Panc1 (cell line): ENCODE data around the gene DSCAM.

ENCODE experiments used
- POLR2AphosphoS5 ChIP-seq: IDR thresholded peaks from 2 replicates; pipeline ENCODE4 v1.6.1; 2012; ENCODE audit warnings: mild to moderate bottlenecking, low read depth, low read length, moderate library complexity
- SIN3A ChIP-seq: IDR thresholded peaks from 2 replicates; pipeline ENCODE4 v1.6.1; 2012; ENCODE audit warnings: low read depth, mild to moderate bottlenecking, low read length, moderate library complexity, borderline replicate concordance; ENCODE audit not compliant: insufficient read depth
- TCF7L2 ChIP-seq: IDR thresholded peaks from 2 replicates; pipeline ENCODE4 v1.6.1; 2011; ENCODE audit warnings: mild to moderate bottlenecking, low read depth, low read length, inconsistent platforms
- TF ChIP-seq, protein P1 (sequence below): fragments of 450-650 bp; IDR thresholded peaks from 2 replicates; pipeline ENCODE4 v1.5.1; 2017; ENCODE audit warnings: mild to moderate bottlenecking
- TF ChIP-seq, protein P2 (sequence below), 2 experiments: IDR thresholded peaks; 2 replicates each; pipeline ENCODE4 v1.6.1; 2011 to 2012; ENCODE audit warnings: low read depth in 2 of 2, control low read depth in 1 of 2, low read length in 1 of 2, mild to moderate bottlenecking in 1 of 2, moderate library complexity in 1 of 2; ENCODE audit not compliant: insufficient read depth in 1 of 2

- TF ChIP-seq, protein P1, sequence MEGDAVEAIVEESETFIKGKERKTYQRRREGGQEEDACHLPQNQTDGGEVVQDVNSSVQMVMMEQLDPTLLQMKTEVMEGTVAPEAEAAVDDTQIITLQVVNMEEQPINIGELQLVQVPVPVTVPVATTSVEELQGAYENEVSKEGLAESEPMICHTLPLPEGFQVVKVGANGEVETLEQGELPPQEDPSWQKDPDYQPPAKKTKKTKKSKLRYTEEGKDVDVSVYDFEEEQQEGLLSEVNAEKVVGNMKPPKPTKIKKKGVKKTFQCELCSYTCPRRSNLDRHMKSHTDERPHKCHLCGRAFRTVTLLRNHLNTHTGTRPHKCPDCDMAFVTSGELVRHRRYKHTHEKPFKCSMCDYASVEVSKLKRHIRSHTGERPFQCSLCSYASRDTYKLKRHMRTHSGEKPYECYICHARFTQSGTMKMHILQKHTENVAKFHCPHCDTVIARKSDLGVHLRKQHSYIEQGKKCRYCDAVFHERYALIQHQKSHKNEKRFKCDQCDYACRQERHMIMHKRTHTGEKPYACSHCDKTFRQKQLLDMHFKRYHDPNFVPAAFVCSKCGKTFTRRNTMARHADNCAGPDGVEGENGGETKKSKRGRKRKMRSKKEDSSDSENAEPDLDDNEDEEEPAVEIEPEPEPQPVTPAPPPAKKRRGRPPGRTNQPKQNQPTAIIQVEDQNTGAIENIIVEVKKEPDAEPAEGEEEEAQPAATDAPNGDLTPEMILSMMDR, result no peak
- no peak for TF ChIP-seq POLR2AphosphoS5
- TF ChIP-seq, protein P2, sequence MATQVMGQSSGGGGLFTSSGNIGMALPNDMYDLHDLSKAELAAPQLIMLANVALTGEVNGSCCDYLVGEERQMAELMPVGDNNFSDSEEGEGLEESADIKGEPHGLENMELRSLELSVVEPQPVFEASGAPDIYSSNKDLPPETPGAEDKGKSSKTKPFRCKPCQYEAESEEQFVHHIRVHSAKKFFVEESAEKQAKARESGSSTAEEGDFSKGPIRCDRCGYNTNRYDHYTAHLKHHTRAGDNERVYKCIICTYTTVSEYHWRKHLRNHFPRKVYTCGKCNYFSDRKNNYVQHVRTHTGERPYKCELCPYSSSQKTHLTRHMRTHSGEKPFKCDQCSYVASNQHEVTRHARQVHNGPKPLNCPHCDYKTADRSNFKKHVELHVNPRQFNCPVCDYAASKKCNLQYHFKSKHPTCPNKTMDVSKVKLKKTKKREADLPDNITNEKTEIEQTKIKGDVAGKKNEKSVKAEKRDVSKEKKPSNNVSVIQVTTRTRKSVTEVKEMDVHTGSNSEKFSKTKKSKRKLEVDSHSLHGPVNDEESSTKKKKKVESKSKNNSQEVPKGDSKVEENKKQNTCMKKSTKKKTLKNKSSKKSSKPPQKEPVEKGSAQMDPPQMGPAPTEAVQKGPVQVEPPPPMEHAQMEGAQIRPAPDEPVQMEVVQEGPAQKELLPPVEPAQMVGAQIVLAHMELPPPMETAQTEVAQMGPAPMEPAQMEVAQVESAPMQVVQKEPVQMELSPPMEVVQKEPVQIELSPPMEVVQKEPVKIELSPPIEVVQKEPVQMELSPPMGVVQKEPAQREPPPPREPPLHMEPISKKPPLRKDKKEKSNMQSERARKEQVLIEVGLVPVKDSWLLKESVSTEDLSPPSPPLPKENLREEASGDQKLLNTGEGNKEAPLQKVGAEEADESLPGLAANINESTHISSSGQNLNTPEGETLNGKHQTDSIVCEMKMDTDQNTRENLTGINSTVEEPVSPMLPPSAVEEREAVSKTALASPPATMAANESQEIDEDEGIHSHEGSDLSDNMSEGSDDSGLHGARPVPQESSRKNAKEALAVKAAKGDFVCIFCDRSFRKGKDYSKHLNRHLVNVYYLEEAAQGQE (IDR thresholded peaks at IDR 0.05; ENCODE audit: insufficient read depth in 1 of 2, low read depth in 2 of 2, low read length in 1 of 2), result no peak
- TF ChIP-seq SIN3A, result no peak
- TF ChIP-seq TCF7L2, result no peak
Measured at GRCh38 chr21:40186045-40186444, 660.9 kb downstream of the DSCAM start.
